RWPE1 (cell line): ENCODE results near the gene CEBPA.

ENCODE experiments used
- CTCF ChIA-PET: fragments of 350-600 bp; sonication (Branson Sonifier 250); formaldehyde crosslinking; extraction: SDS; loops from one replicate; lab custom pipeline; 2021; lab: Yijun Ruan, JAX
- POLR2A ChIA-PET: fragments of 400-600 bp; formaldehyde crosslinking; extraction: SDS; loops from one replicate; lab custom pipeline; 2020; ENCODE audit warnings: antibody characterized with exemption; ENCODE audit not compliant: low non-redundant PET; lab: Yijun Ruan, JAX
- DNase-seq: peaks from one replicate; pipeline ENCODE4 v3.0.0; 2012; ENCODE audit warnings: low spot score
- H3K27ac ChIP-seq: fragments of 450-650 bp; 2 replicates; pipeline ENCODE4 v1.5.1; 2017
- CTCF ChIP-seq: fragments of 450-650 bp; conservative IDR thresholded peaks from 2 replicates; pipeline ENCODE4 v1.5.1; 2017; ENCODE audit warnings: low read depth, mild to moderate bottlenecking

CEBPA gene

GRCh38 chr19:33302175-33302973 is at the start of gene CEBPA:
Gene CEBPA, minus strand, starts transcription at chr19:33302534. Its CDS starts 120 bp downstream, at chr19:33302414.
- peak; percentile 81 for DNase-seq
- POLR2A ChIA-PET: interaction anchor here (0.5 to 1.2 kb wide), 4 partner anchors 70 to 93 kb away, joined by 3 to 6 read pairs (median 3); partner anchors contain the start of gene CEBPG
- peak within 1 kb of the TSS; percentile 78 for H3K27ac ChIP-seq

GRCh38 chr19:33350538-33351309 is 48.4 kb upstream of the CEBPA start:
- TF ChIP-seq CTCF: no peak
- ChIA-PET POLR2A (no interaction called here), CTCF (interaction anchor here (0.7 kb wide), 1 partner anchor 16 kb away, joined by 4 read pairs; no protein-coding TSS in a partner anchor)
- H3K27ac ChIP-seq: peak overlapping the region; percentile 83
- DNase-seq: peak; percentile 93

More at GRCh38 chr19:33302175-33302973, at the start of gene CEBPA:
- peak; percentile 82 for TF ChIP-seq CTCF
- CTCF ChIA-PET: interaction anchor here (0.5 to 2.2 kb wide), 18 partner anchors 10 to 168 kb away, joined by 3 to 8 read pairs (median 5); partner anchors contain the start of gene CEBPG

- POLR2A ChIA-PET: no interaction called here
- peak overlapping the region; percentile 83 for H3K27ac ChIP-seq
- CTCF ChIA-PET: interaction anchor here (0.6 to 0.7 kb wide), 3 partner anchors 17 to 620 kb away, joined by 3 to 4 read pairs (median 3); no protein-coding TSS in a partner anchor
- no peak for DNase-seq
- TF ChIP-seq CTCF: no peak
Measured at GRCh38 chr19:33349319-33350289, 47.3 kb upstream of the CEBPA start.

DNA sequence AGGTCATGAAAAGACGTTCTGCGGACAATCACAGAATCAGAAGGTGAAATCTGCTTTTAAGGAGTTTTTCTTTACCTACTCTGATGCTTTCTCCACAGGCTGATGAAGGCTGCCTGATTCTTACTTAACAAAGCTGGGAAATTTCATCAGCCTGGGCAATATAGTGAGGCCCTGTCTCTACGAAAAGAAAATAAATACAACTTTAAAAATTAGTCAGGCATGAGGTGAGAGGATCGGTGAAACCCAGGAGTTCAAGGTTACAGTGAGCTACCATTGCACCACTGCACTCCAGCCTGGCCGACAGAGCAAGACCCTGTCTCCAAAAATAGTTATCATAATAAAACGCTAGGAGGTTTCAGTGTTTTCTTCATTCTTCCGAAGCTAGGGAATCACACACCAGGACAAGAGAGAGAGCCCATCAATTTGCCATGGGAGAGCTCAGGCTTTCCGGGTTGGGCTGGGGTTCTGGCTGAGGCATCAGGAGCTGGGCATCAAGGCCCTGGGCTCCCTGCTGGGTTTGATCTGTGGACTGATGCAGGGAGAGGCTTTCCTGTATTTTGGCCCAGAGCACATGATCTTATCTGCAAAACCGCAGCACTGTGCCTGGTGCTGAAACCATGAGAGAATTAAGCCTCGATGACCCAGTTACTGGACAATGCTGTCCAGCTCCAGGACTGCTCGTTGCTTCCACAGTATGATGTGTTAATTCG is 46.1 kb upstream of the CEBPA start:
- TF ChIP-seq CTCF: no peak
- ChIA-PET CTCF (no interaction called here), POLR2A (no interaction called here)
- DNase-seq: no peak
- no peak overlapping the region for H3K27ac ChIP-seq

DNA sequence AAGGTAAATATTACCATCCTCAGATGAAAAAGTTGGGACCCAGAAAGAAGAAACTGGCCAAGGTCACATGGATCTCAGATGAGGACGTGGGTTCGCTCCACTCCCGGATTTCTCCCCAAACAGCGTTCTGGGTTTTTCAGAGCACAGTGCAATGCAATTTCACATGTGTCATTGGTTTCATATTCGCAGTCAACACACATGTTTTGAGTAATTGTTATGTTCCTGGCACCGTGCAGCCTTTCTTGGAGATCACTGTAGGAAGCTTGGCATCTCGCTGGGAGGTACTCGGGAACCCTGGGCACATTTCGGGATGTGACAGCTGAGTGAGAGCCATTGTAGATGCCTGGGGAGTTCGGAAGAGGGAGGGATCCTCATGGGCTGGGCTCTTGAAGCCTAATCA is 45.0 kb upstream of the CEBPA start:
- CTCF ChIA-PET: no interaction called here
- DNase-seq: no peak
- no peak for TF ChIP-seq CTCF
- POLR2A ChIA-PET: no interaction called here
- H3K27ac ChIP-seq: no peak overlapping the region
